ENCODE measurements around the gene HARS1. TPM values are rescaled to one million over a fixed set of nuclear protein-coding genes. Genes with fewer than 3 reads are reported as not detected.

HARS1 gene
- total and polyA plus RNA-seq, 2 donors (not counting 1 experiment from before 2014, with no cell fraction given) = 53.2 to 85.8 TPM

- peaks cover 2% of the 10 kb centered on the region for H3K4me1 ChIP-seq (ENCODE audit: control insufficient read depth, extremely low read depth, insufficient read depth, low read length)
- no peak overlapping the region for H2AFZ ChIP-seq (ENCODE audit: low read length)
- H3K4me3 ChIP-seq (replicated peaks in 1 of 4; ENCODE audit: control extremely low read depth in 1 of 4, insufficient read depth in 1 of 4, low read depth in 3 of 4, low read length in 4 of 4) = no peak overlapping the region
- no peaks in the 10 kb centered on the region for H3K9me3 ChIP-seq (ENCODE audit: control insufficient read depth, insufficient read depth, low read depth, low read length)
- no peak overlapping the region for H3K9ac ChIP-seq (ENCODE audit: insufficient read depth, low read length)
- H3K27me3 ChIP-seq (ENCODE audit: control insufficient read depth, insufficient read depth, low read length) = no peaks in the 10 kb centered on the region
- no peak for DNase-seq (ENCODE audit: low read depth in 2 of 2)
- no peak overlapping the region for H3K27ac ChIP-seq (ENCODE audit: insufficient read depth, low read length)
- H4K20me1 ChIP-seq (ENCODE audit: control insufficient read depth, extremely low read depth, insufficient read depth, low read length) = no peaks in the 10 kb centered on the region
- H3K4me2 ChIP-seq (ENCODE audit: extremely low read depth, insufficient read depth, low read length) = no peak overlapping the region
- no peak for TF ChIP-seq EZH2 (IDR thresholded peaks at IDR 0.05; ENCODE audit: low read length, missing control alignments)
- TF ChIP-seq, protein P1, sequence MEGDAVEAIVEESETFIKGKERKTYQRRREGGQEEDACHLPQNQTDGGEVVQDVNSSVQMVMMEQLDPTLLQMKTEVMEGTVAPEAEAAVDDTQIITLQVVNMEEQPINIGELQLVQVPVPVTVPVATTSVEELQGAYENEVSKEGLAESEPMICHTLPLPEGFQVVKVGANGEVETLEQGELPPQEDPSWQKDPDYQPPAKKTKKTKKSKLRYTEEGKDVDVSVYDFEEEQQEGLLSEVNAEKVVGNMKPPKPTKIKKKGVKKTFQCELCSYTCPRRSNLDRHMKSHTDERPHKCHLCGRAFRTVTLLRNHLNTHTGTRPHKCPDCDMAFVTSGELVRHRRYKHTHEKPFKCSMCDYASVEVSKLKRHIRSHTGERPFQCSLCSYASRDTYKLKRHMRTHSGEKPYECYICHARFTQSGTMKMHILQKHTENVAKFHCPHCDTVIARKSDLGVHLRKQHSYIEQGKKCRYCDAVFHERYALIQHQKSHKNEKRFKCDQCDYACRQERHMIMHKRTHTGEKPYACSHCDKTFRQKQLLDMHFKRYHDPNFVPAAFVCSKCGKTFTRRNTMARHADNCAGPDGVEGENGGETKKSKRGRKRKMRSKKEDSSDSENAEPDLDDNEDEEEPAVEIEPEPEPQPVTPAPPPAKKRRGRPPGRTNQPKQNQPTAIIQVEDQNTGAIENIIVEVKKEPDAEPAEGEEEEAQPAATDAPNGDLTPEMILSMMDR (conservative IDR thresholded peaks at IDR 0.05 in 1 of 2, IDR thresholded peaks at IDR 0.05 in 1 of 2; ENCODE audit: low read depth in 1 of 2, low read length in 2 of 2) = no peak
- H3K36me3 ChIP-seq (ENCODE audit: control insufficient read depth, insufficient read depth, low read length) = no peaks in the 10 kb centered on the region
- no peaks in the 10 kb centered on the region for H3K79me2 ChIP-seq (ENCODE audit: control insufficient read depth, insufficient read depth, low read length)
These were observed 60.1 kb downstream of the HARS1 start for GRCh38 chr5:140631036-140631417.

DNA sequence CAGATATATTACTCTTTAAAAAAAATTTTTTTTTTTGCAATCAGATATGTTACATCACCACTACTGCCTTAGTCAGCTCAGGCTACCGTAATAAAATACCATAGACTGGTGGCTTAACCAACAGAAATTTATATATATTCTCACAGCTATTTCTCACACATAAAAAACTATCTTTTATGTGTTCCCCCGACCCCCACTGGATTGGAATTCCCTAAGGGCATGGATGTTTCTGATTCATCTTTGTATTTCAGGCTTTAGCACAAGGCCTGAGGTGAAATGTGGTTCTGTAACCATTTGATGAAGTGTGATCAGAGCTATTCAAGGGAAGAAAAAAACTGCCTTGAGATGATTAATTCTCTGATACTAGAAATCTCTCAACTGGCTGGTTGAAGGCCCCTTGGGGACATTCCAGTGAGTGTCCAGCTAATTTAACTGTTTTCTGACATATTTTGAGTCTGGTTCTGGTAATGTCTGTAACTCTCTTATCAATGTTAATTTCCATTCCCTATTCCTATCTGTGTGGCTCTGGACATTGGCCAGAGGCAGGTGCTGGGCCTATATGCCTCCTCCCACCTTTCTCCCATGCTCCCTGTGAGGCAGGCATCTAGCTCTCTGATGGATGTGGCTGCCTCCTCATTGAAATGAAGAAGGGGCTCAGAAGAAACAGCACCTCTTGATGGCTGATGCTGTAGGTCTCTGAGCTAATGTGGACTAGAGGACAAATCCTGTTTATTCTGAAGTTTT is 60.7 kb downstream of the HARS1 start:
- H3K27ac ChIP-seq (ENCODE audit: insufficient read depth, low read length) = no peak overlapping the region
- no peaks in the 10 kb centered on the region for H4K20me1 ChIP-seq (ENCODE audit: control insufficient read depth, extremely low read depth, insufficient read depth, low read length)
- H3K36me3 ChIP-seq (ENCODE audit: control insufficient read depth, insufficient read depth, low read length) = no peaks in the 10 kb centered on the region
- no peaks in the 10 kb centered on the region for H3K79me2 ChIP-seq (ENCODE audit: control insufficient read depth, insufficient read depth, low read length)
- no peaks in the 10 kb centered on the region for H3K27me3 ChIP-seq (ENCODE audit: control insufficient read depth, insufficient read depth, low read length)
- no peak overlapping the region for H3K4me3 ChIP-seq (replicated peaks in 1 of 4; ENCODE audit: control extremely low read depth in 1 of 4, insufficient read depth in 1 of 4, low read depth in 3 of 4, low read length in 4 of 4)
- TF ChIP-seq, protein P1 (conservative IDR thresholded peaks at IDR 0.05 in 1 of 2, IDR thresholded peaks at IDR 0.05 in 1 of 2; ENCODE audit: low read depth in 1 of 2, low read length in 2 of 2) = no peak
- TF ChIP-seq EZH2 (IDR thresholded peaks at IDR 0.05; ENCODE audit: low read length, missing control alignments) = no peak
- H3K9me3 ChIP-seq (ENCODE audit: control insufficient read depth, insufficient read depth, low read depth, low read length) = no peaks in the 10 kb centered on the region
- no peak for DNase-seq (ENCODE audit: low read depth in 2 of 2)
- no peak overlapping the region for H2AFZ ChIP-seq (ENCODE audit: low read length)
- H3K4me1 ChIP-seq (ENCODE audit: control insufficient read depth, extremely low read depth, insufficient read depth, low read length) = peaks cover 2% of the 10 kb centered on the region
- no peak overlapping the region for H3K9ac ChIP-seq (ENCODE audit: insufficient read depth, low read length)
- no peak overlapping the region for H3K4me2 ChIP-seq (ENCODE audit: extremely low read depth, insufficient read depth, low read length)

DNA sequence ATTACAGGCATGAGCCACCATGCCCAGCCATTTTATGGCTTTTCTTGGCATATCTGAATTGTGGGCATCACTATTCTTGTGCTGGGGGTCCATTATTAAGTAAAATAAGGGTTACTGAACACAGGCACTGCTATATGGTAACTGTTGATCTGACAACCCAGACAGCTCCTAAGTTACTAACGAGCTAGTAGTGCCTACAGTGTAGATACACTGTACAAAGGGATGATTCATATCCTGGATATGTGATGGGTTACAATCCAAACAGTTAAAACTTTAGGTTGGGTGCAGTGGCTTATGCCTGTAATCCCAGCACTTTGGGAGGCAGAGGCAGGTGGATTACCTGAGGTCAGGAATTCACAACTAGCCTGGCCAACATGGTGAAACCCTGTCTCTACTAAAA is 62.5 kb downstream of the HARS1 start:
- no peaks in the 10 kb centered on the region for H3K9me3 ChIP-seq (ENCODE audit: control insufficient read depth, insufficient read depth, low read depth, low read length)
- DNase-seq (ENCODE audit: low read depth in 2 of 2) = peak in 1 of 2 donors; percentile 26
- no peaks in the 10 kb centered on the region for H4K20me1 ChIP-seq (ENCODE audit: control insufficient read depth, extremely low read depth, insufficient read depth, low read length)
- H3K27me3 ChIP-seq (ENCODE audit: control insufficient read depth, insufficient read depth, low read length) = no peaks in the 10 kb centered on the region
- H3K79me2 ChIP-seq (ENCODE audit: control insufficient read depth, insufficient read depth, low read length) = no peaks in the 10 kb centered on the region
- no peaks in the 10 kb centered on the region for H3K36me3 ChIP-seq (ENCODE audit: control insufficient read depth, insufficient read depth, low read length)
- no peak overlapping the region for H3K4me2 ChIP-seq (ENCODE audit: extremely low read depth, insufficient read depth, low read length)
- TF ChIP-seq EZH2 (IDR thresholded peaks at IDR 0.05; ENCODE audit: low read length, missing control alignments) = no peak
- TF ChIP-seq, protein P1 (conservative IDR thresholded peaks at IDR 0.05 in 1 of 2, IDR thresholded peaks at IDR 0.05 in 1 of 2; ENCODE audit: low read depth in 1 of 2, low read length in 2 of 2) = no peak
- H3K9ac ChIP-seq (ENCODE audit: insufficient read depth, low read length) = no peak overlapping the region
- H3K4me3 ChIP-seq (replicated peaks in 1 of 4; ENCODE audit: control extremely low read depth in 1 of 4, insufficient read depth in 1 of 4, low read depth in 3 of 4, low read length in 4 of 4) = no peak overlapping the region
- H2AFZ ChIP-seq (ENCODE audit: low read length) = no peak overlapping the region
- peaks cover 2% of the 10 kb centered on the region for H3K4me1 ChIP-seq (ENCODE audit: control insufficient read depth, extremely low read depth, insufficient read depth, low read length)
- no peak overlapping the region for H3K27ac ChIP-seq (ENCODE audit: insufficient read depth, low read length)

Measured in fibroblast of lung (primary cell).